Astrocyte of the spinal cord (primary cell): ENCODE data around the gene ERMP1.

Experiments used
- DNase-seq: peaks from one replicate; pipeline ENCODE4 v3.0.0; 2011; ENCODE audit warnings: low read depth, low spot score
- H3K4me3 ChIP-seq: 2 replicates; pipeline ENCODE4 v1.5.1; 2011; ENCODE audit warnings: low read depth, mild to moderate bottlenecking, low read length, moderate library complexity
- in situ Hi-C: cut with HindIII; loops from 2 replicates; pipeline ENCODE4 v1.10.0; 2017; ENCODE audit warnings: low sequenced_read_pairs
- TF ChIP-seq, protein P1 (sequence below): IDR thresholded peaks from 2 replicates; pipeline ENCODE4 v1.5.1; 2012; ENCODE audit warnings: low read depth, mild to moderate bottlenecking, low read length, inconsistent platforms

Gene ERMP1

DNA sequence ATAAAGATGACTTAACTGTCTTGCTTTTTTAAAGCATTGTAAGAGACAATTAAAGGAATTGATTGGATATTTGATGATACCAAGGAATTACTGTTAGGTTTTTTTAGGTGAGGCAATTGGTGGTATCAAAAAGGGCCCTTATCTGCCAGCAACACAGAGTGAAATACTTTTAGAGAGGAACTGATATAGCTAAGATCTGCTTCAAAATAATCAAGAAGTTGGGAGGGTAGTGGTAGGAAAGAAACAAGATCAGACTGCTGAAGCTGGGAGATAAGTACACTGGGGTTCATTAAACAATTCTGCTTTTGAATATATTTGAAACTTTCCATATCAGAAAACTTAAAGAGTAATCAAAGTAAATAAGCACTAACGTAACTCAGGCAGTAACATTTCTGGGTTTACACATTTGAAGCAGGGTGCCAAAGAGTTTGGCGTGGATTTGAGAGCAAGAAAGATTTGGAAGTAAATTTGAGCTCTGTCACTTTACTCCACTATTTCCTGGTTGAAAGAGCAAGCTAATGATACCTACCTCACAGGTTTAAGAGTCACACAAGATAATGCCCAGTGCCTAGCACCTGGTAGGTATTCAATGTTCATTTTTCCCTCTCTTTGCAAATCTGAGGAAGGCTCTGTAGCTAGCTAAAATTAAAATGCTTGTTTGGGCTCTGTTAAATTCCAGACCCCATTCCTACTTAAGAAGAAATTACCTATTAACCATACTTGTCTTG lies 6.9 kb downstream of the ERMP1 start:
- DNase-seq, result no peak
- in situ Hi-C loops, result no loop called here
- TF ChIP-seq, protein P1, sequence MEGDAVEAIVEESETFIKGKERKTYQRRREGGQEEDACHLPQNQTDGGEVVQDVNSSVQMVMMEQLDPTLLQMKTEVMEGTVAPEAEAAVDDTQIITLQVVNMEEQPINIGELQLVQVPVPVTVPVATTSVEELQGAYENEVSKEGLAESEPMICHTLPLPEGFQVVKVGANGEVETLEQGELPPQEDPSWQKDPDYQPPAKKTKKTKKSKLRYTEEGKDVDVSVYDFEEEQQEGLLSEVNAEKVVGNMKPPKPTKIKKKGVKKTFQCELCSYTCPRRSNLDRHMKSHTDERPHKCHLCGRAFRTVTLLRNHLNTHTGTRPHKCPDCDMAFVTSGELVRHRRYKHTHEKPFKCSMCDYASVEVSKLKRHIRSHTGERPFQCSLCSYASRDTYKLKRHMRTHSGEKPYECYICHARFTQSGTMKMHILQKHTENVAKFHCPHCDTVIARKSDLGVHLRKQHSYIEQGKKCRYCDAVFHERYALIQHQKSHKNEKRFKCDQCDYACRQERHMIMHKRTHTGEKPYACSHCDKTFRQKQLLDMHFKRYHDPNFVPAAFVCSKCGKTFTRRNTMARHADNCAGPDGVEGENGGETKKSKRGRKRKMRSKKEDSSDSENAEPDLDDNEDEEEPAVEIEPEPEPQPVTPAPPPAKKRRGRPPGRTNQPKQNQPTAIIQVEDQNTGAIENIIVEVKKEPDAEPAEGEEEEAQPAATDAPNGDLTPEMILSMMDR, result no peak
- H3K4me3 ChIP-seq, result no peak overlapping the region

DNA sequence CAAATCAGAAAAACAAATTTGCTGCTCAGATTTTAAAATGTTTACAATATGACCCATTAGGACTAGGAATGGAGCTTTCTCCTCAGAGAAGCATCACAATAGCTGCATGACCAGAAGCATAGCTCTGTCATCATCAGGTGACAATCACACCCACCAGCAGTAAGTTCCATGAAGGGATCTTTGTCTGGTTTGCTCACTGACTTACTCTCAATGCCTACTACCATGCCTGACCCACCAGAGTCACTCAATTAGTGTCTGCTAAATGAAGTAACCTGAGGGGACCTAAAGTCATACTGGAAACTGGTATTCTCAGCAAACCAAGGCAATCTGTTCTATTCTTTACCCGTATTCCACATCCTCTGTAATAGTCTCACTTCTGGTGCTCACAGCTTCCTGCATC lies 7.7 kb downstream of the ERMP1 start:
- no peak for DNase-seq
- in situ Hi-C loops, result no loop called here
- H3K4me3 ChIP-seq, result no peak overlapping the region
- TF ChIP-seq, protein P1, result no peak

DNA sequence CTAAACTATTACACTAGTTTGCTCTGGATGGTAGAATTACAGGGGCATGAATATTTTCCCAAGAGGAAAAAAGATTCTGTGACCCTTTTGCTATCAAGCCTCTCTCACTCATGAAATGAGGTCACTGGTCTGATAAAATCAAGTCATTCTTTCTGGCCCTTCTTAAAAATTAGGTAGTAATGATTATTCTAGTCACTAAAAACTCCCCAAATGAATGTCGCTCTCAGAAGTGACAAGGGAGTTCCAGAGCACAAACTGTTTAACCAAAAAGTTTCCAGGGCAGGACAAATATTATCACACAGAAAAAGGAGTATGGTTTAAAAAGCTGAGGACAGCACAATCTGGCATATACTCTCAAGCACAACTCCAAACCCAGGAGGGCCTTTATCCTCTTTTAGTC lies 12.5 kb downstream of the ERMP1 start:
- TF ChIP-seq, protein P1, result no peak
- no peak overlapping the region for H3K4me3 ChIP-seq
- no peak for DNase-seq
- in situ Hi-C loops, result no loop called here

DNA sequence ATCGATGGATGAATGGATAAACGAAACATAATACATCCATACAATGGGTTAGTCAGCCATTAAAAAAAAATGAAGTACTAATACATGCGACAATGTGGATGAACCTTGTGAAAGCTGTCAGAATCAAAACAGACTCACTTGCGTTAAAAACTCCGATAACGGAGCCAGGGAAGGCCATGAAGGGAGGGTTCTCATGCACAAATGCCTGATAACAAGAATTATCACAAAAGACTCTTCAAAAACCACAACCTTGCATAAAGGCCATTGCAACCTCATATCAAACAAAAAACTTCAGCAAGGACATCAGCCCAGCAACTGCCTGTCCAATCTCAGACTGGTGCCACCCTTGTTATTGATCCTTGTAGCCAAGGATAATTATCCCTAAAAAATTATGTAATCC lies 13.7 kb downstream of the ERMP1 start:
- in situ Hi-C loops, result no loop called here
- TF ChIP-seq, protein P1, result no peak
- DNase-seq, result no peak
- H3K4me3 ChIP-seq, result no peak overlapping the region

DNA sequence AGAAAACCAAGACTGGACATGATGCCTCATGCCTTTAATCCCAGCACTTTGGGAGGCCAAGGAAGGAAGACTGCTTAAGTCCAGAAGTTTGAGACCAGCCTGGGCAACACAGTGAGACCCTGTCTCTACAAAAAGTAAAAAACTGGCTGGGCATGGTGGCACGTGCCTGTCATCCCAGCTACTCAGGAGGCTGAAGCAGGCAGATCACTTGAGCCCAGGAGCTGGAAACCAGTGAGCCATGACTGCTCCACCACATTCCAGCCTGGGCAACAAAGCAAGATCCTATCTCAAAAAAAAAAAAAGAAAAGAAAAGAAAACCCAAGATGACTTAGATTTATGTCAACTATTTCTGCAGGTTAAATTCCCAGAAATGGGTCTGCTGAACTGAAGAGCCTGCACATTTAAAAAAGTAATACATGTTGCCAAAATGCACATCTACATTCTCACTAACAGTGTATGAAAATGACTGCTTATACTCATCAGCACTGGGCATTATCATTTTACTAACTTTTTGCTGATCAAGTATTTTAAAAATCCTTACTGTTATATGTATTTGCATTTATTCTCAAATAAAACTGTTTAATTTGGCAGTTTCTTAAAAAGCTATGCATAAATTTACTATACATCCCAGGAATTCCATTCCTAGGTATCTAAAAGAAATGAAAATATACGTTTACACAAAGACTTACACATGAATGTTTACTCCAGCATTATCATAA lies 14.3 kb downstream of the ERMP1 start:
- in situ Hi-C loops, result no loop called here
- DNase-seq, result no peak
- TF ChIP-seq, protein P1, result no peak
- H3K4me3 ChIP-seq, result no peak overlapping the region

DNA sequence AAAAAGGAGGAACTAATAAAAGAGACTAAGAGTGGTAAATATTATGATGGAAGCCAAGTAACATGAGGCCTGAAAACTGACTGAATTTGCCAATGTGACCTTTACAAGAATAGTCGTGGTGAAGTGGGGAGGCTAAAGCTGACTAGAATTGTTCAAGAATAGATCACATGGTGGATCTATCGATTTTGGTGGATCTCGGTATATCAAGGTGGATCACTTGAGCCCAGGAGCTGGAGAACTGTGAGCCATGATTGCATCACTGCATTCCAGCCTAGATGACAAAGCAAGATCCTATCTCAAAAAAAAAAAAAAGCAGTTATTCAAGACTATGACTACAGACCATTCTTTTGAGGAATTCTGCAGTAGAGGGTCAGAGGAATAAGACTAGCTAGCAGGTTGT lies 15.1 kb downstream of the ERMP1 start:
- no peak overlapping the region for H3K4me3 ChIP-seq
- TF ChIP-seq, protein P1, result no peak
- in situ Hi-C loops, result no loop called here
- peak; percentile 56 for DNase-seq
